Effector CD8-positive, alpha-beta T cell (primary cell): Measurements from ENCODE around the gene CCNC.

Experiments used
- DNase-seq: peaks from one replicate; lab custom pipeline; 2025; lab: John Stamatoyannopoulos, UW
- total RNA-seq, 4 experiments: gene quantifications; one replicate each; lab custom pipeline; 2026; lab: John Stamatoyannopoulos, UW

Gene CCNC
- total RNA-seq = 42.6 to 61.5 (median 54.0) reads per million in 4 experiments

- peak; percentile 77 for DNase-seq
These were observed at the start of gene CCNC for GRCh38 chr6:99568103-99568933. TSS of gene CCNC (minus strand) at chr6:99568660. CDS start at chr6:99568527, 133 bp downstream.

- DNase-seq = no peak
These were observed 48.7 kb upstream of the CCNC start for GRCh38 chr6:99617131-99617530.

- no peak for DNase-seq
These were observed 46.1 kb upstream of the CCNC start for GRCh38 chr6:99614430-99615186.

- DNase-seq = no peak
These were observed 45.4 kb upstream of the CCNC start for GRCh38 chr6:99613705-99614429.

- no peak for DNase-seq
These were observed 44.9 kb upstream of the CCNC start for GRCh38 chr6:99613409-99613704.

GRCh38 chr6:99612551-99613408 is 44.3 kb upstream of the CCNC start:
- DNase-seq = no peak

GRCh38 chr6:99611148-99611547 is 42.7 kb upstream of the CCNC start:
- DNase-seq = no peak

GRCh38 chr6:99609905-99610489 is 41.5 kb upstream of the CCNC start:
- no peak for DNase-seq

- DNase-seq = no peak
These were observed 40.5 kb upstream of the CCNC start for GRCh38 chr6:99608886-99609482.

- no peak for DNase-seq
These were observed 39.8 kb upstream of the CCNC start for GRCh38 chr6:99608059-99608885.

GRCh38 chr6:99607416-99608036 is 39.1 kb upstream of the CCNC start:
- DNase-seq = no peak

GRCh38 chr6:99606656-99607415 is 38.4 kb upstream of the CCNC start, which contains the start of gene PRDM13:
TSS of gene PRDM13 (plus strand) at chr6:99606833. CDS start at chr6:99607035, 202 bp downstream.
- no peak for DNase-seq

GRCh38 chr6:99605911-99606655 is 37.6 kb upstream of the CCNC start:
- DNase-seq = no peak

GRCh38 chr6:99605074-99605734 is 36.7 kb upstream of the CCNC start:
- no peak for DNase-seq

GRCh38 chr6:99604166-99605073 is 36.0 kb upstream of the CCNC start:
- no peak for DNase-seq
